ENCODE data around the gene ARMC2.

ARMC2 gene

GRCh38 chr6:108955329-108955949 lies 107.2 kb downstream of the ARMC2 start:
- no peaks in the 10 kb centered on the region for H3K79me2 ChIP-seq (ENCODE audit: insufficient read depth, low read length)
- H3K9me2 ChIP-seq (replicated peaks; ENCODE audit: insufficient read depth, low read length): no peaks in the 10 kb centered on the region
- no peak overlapping the region for H2AFZ ChIP-seq (ENCODE audit: low read depth, low read length, severe bottlenecking)
- no peaks in the 10 kb centered on the region for H3K36me3 ChIP-seq (ENCODE audit: low read length)
- H3K4me2 ChIP-seq (ENCODE audit: low read depth, low read length, poor library complexity, severe bottlenecking): no peak overlapping the region
- H3K27me3 ChIP-seq (ENCODE audit: low read length): no peaks in the 10 kb centered on the region
- H4K20me1 ChIP-seq (ENCODE audit: low read depth, low read length): no peaks in the 10 kb centered on the region
- H3K27ac ChIP-seq (ENCODE audit: low read depth, low read length): no peak overlapping the region
- no peak overlapping the region for H3K4me3 ChIP-seq (ENCODE audit: insufficient read depth, low read length, poor library complexity, severe bottlenecking)
- no peaks in the 10 kb centered on the region for H3K9me3 ChIP-seq (ENCODE audit: insufficient read depth, low read length)
- H3F3A ChIP-seq (ENCODE audit: insufficient read depth): no peaks in the 10 kb centered on the region
- TF ChIP-seq EZH2phosphoT487 (conservative IDR thresholded peaks at IDR 0.05; ENCODE audit: low read length): no peak
- TF ChIP-seq, protein P1, sequence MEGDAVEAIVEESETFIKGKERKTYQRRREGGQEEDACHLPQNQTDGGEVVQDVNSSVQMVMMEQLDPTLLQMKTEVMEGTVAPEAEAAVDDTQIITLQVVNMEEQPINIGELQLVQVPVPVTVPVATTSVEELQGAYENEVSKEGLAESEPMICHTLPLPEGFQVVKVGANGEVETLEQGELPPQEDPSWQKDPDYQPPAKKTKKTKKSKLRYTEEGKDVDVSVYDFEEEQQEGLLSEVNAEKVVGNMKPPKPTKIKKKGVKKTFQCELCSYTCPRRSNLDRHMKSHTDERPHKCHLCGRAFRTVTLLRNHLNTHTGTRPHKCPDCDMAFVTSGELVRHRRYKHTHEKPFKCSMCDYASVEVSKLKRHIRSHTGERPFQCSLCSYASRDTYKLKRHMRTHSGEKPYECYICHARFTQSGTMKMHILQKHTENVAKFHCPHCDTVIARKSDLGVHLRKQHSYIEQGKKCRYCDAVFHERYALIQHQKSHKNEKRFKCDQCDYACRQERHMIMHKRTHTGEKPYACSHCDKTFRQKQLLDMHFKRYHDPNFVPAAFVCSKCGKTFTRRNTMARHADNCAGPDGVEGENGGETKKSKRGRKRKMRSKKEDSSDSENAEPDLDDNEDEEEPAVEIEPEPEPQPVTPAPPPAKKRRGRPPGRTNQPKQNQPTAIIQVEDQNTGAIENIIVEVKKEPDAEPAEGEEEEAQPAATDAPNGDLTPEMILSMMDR (IDR thresholded peaks at IDR 0.05; ENCODE audit: insufficient read depth, low read length, poor library complexity, severe bottlenecking): no peak
- H3K9ac ChIP-seq (ENCODE audit: low read length): no peak overlapping the region

DNA sequence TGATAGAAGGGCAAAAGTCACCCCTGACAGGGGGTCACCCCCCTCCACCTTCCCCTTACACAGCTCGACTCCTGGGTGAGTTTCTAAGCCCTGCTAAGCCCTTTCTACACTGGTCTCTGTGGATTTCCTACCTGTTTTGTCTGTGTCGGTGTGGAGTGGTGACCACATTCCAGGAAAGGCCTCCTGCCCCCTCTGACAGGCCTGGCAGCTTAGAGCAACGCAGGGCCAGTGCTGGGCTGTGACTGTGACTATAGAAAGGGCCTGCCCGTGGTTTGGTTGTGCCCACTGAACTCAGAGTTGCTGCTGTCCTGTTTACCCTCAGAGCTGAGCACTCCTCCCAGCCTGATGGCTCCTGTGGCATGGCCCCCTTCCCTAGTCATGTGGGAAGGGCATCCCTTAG lies 109.0 kb downstream of the ARMC2 start:
- Histone ChIP-seq H3K9me3 (ENCODE audit: insufficient read depth, low read length) (no peaks in the 10 kb centered on the region), H3F3A (ENCODE audit: insufficient read depth) (no peaks in the 10 kb centered on the region), H3K27me3 (ENCODE audit: low read length) (no peaks in the 10 kb centered on the region), H3K4me3 (ENCODE audit: insufficient read depth, low read length, poor library complexity, severe bottlenecking) (no peak overlapping the region), H3K36me3 (ENCODE audit: low read length) (no peaks in the 10 kb centered on the region), H3K9me2 (replicated peaks; ENCODE audit: insufficient read depth, low read length) (no peaks in the 10 kb centered on the region), H4K20me1 (ENCODE audit: low read depth, low read length) (no peaks in the 10 kb centered on the region), H3K79me2 (ENCODE audit: insufficient read depth, low read length) (no peaks in the 10 kb centered on the region), H3K9ac (ENCODE audit: low read length) (no peak overlapping the region), H3K27ac (ENCODE audit: low read depth, low read length) (no peak overlapping the region), H3K4me2 (ENCODE audit: low read depth, low read length, poor library complexity, severe bottlenecking) (no peak overlapping the region), H2AFZ (ENCODE audit: low read depth, low read length, severe bottlenecking) (no peak overlapping the region)
- TF ChIP-seq EZH2phosphoT487 (conservative IDR thresholded peaks at IDR 0.05; ENCODE audit: low read length): no peak
- TF ChIP-seq, protein P1 (IDR thresholded peaks at IDR 0.05; ENCODE audit: insufficient read depth, low read length, poor library complexity, severe bottlenecking): no peak

- Histone ChIP-seq H3F3A (ENCODE audit: insufficient read depth) (no peaks in the 10 kb centered on the region), H3K27me3 (ENCODE audit: low read length) (no peaks in the 10 kb centered on the region), H3K9me3 (ENCODE audit: insufficient read depth, low read length) (no peaks in the 10 kb centered on the region), H3K79me2 (ENCODE audit: insufficient read depth, low read length) (no peaks in the 10 kb centered on the region), H3K4me3 (ENCODE audit: insufficient read depth, low read length, poor library complexity, severe bottlenecking) (no peak overlapping the region), H3K4me2 (ENCODE audit: low read depth, low read length, poor library complexity, severe bottlenecking) (no peak overlapping the region), H4K20me1 (ENCODE audit: low read depth, low read length) (no peaks in the 10 kb centered on the region), H3K9ac (ENCODE audit: low read length) (no peak overlapping the region), H3K36me3 (ENCODE audit: low read length) (no peaks in the 10 kb centered on the region), H3K9me2 (replicated peaks; ENCODE audit: insufficient read depth, low read length) (no peaks in the 10 kb centered on the region), H2AFZ (ENCODE audit: low read depth, low read length, severe bottlenecking) (no peak overlapping the region), H3K27ac (ENCODE audit: low read depth, low read length) (no peak overlapping the region)
- TF ChIP-seq EZH2phosphoT487 (conservative IDR thresholded peaks at IDR 0.05; ENCODE audit: low read length): no peak
- TF ChIP-seq, protein P1 (IDR thresholded peaks at IDR 0.05; ENCODE audit: insufficient read depth, low read length, poor library complexity, severe bottlenecking): no peak
Observed at GRCh38 chr6:108958900-108959770, 110.9 kb downstream of the ARMC2 start.
